Fibroblast of pulmonary artery (primary cell): ENCODE data around the gene USP6NL.

ENCODE experiments used
- DNase-seq: peaks from one replicate; pipeline ENCODE4 v3.0.0-alpha.2; 2010; ENCODE audit warnings: low read depth
- H3K4me3 ChIP-seq: replicated peaks from 2 replicates; pipeline ENCODE4 v1.5.1; 2011; ENCODE audit warnings: low read depth, mild to moderate bottlenecking, control low read depth, low read length, moderate library complexity
- CTCF ChIP-seq: IDR thresholded peaks from 2 replicates; pipeline ENCODE4 v1.5.1; 2011; ENCODE audit warnings: mild to moderate bottlenecking, control low read depth, low read length, inconsistent platforms; ENCODE audit errors: missing control alignments

USP6NL gene

GRCh38 chr10:11463111-11463510, 148.3 kb downstream of the USP6NL start:
- no peak for TF ChIP-seq CTCF
- DNase-seq: no peak
- no peak overlapping the region for H3K4me3 ChIP-seq

GRCh38 chr10:11462071-11462470, 149.4 kb downstream of the USP6NL start:
- DNase-seq: no peak
- TF ChIP-seq CTCF: no peak
- H3K4me3 ChIP-seq: no peak overlapping the region

- no peak for TF ChIP-seq CTCF
- H3K4me3 ChIP-seq: no peak overlapping the region
- DNase-seq: no peak
Measured at GRCh38 chr10:11457336-11457735, 154.1 kb downstream of the USP6NL start.

- no peak for DNase-seq
- peak; percentile 21 for TF ChIP-seq CTCF
- H3K4me3 ChIP-seq: no peak overlapping the region
Measured at GRCh38 chr10:11454958-11455566, 156.4 kb downstream of the USP6NL start.

GRCh38 chr10:11454160-11454559, 157.3 kb downstream of the USP6NL start:
- no peak overlapping the region for H3K4me3 ChIP-seq
- no peak for DNase-seq
- TF ChIP-seq CTCF: no peak

- no peak for DNase-seq
- no peak overlapping the region for H3K4me3 ChIP-seq
- TF ChIP-seq CTCF: no peak
Measured at GRCh38 chr10:11451640-11452260, 159.7 kb downstream of the USP6NL start.

GRCh38 chr10:11450427-11450826, 161.0 kb downstream of the USP6NL start:
- no peak for TF ChIP-seq CTCF
- DNase-seq: no peak
- no peak overlapping the region for H3K4me3 ChIP-seq
